ENCODE data around the gene DCAF11. TPM values are rescaled to one million over a fixed set of nuclear protein-coding genes. Genes with fewer than 3 reads are reported as not detected.
A peak's percentile ranks its signal among the peaks of the same experiment; 100 is the strongest.

Gene DCAF11
- polyA plus RNA-seq, 3 donors = 45.6 to 56.6 (median 48.8) TPM

DNA sequence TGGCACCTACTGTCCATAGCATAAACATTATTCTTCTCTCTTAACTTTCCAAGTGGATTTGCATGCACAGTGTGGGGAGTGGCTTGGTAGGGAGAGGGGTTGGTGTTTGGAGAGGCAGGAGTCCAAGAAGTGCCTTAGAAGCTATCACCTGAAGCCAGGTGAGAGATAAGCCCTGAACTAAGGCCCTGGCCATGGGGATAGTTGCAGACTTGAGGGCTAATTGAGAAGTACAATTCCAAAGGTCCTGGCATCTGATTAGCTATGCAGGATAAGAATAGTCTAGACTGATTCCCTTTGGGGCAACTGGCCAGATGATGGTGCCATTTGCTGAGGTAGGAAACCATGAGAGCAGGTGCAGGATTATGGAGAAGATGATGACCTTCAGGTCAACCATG is 22.5 kb upstream of the DCAF11 start:
- Histone ChIP-seq H4K20me1 (ENCODE audit: insufficient read depth, low read length) (peaks cover 8% of the 10 kb centered on the region), H3K4me3 (replicated peaks in 1 of 3; ENCODE audit: low read depth in 2 of 3, low read length in 3 of 3) (no peak overlapping the region), H3K27ac (ENCODE audit: low read depth in 1 of 2, low read length in 2 of 2) (peak overlapping the region in 1 of 2 donors; percentile 92), H3K27me3 (ENCODE audit: control insufficient read depth in 2 of 2, insufficient read depth in 2 of 2, low read length in 2 of 2) (no peaks in the 10 kb centered on the region), H3K9me3 (replicated peaks in 1 of 2; ENCODE audit: control insufficient read depth in 1 of 2, insufficient read depth in 1 of 2, low read length in 2 of 2) (no peaks in the 10 kb centered on the region), H3K9ac (ENCODE audit: insufficient read depth, low read length, poor library complexity, severe bottlenecking) (no peak overlapping the region), H2AFZ (ENCODE audit: insufficient read depth, low read depth, low read length, poor library complexity, severe bottlenecking) (peak overlapping the region; percentile 17), H3K4me2 (replicated peaks; ENCODE audit: extremely low read depth, low read length, poor library complexity, severe bottlenecking) (no peak overlapping the region), H3K4me1 (ENCODE audit: control insufficient read depth in 1 of 2, insufficient read depth in 2 of 2, low read length in 2 of 2) (peaks cover 36 to 48% of the 10 kb centered on the region in 2 donors), H3K36me3 (replicated peaks in 1 of 2; ENCODE audit: control insufficient read depth in 1 of 2, insufficient read depth in 2 of 2, low read length in 2 of 2) (peaks cover 0 to 4% of the 10 kb centered on the region in 2 donors), H3K79me2 (ENCODE audit: insufficient read depth, low read length) (peaks cover 30% of the 10 kb centered on the region)
- Mint-ChIP-seq H3K27me3 (ENCODE audit: low read depth in 3 of 3) (peaks cover 0 to 2% (median 0%) of the 10 kb centered on the region in 3 donors), H3K9me3 (peaks cover 0 to 3% (median 0%) of the 10 kb centered on the region in 7 donors), H3K4me1 (peaks cover 45% of the 10 kb centered on the region), H3K36me3 (peaks cover 7 to 8% of the 10 kb centered on the region in 2 donors), H3K4me3 (no peak overlapping the region), H3K27ac (peak overlapping the region in 4 of 7 donors; percentile 79 to 95 (median 87))
- DNase-seq = no peak
- no peak for TF ChIP-seq CTCF (IDR thresholded peaks at IDR 0.05)
- intact Hi-C loops (cut with micrococcal nuclease) = no loop called here

DNA sequence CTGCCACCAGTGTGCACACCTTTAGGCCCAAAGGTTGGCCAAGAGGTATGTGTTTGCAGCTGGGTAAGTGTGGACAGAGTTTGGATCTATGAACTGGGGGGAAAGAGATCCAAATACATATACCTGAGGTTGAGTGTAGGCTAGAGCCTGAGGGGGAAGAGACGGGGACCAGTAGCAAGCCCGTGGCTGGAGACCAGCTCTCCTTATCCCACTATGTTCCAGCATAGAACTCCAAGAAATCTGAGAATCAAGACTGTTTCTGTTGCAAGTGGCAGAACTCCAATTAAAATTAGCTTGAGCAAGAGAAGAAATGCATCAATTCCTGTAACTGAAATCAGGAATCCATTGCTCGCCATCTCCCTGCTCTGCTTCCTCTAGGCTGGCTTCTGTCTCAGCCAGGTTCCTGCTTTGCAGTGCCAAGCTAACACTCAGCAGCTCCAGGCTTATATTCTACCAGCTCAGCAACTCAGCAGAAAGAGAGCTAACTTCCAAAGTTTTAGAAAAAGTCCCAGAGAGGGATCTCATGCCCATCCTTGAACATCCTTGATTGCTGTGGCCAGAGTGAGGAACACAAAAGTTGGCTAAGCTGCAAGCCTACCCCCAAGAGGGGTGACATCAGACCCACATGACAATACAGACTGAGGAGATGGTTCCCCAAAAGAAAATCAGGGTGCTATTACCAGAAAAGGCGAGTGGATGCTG is 21.9 kb upstream of the DCAF11 start:
- Histone ChIP-seq H3K27me3 (ENCODE audit: control insufficient read depth in 2 of 2, insufficient read depth in 2 of 2, low read length in 2 of 2) (no peaks in the 10 kb centered on the region), H3K27ac (ENCODE audit: low read depth in 1 of 2, low read length in 2 of 2) (peak overlapping the region; percentile 68 to 92), H3K9me3 (replicated peaks in 1 of 2; ENCODE audit: control insufficient read depth in 1 of 2, insufficient read depth in 1 of 2, low read length in 2 of 2) (no peaks in the 10 kb centered on the region), H3K9ac (ENCODE audit: insufficient read depth, low read length, poor library complexity, severe bottlenecking) (peak overlapping the region; percentile 6), H3K4me1 (ENCODE audit: control insufficient read depth in 1 of 2, insufficient read depth in 2 of 2, low read length in 2 of 2) (peaks cover 36 to 48% of the 10 kb centered on the region in 2 donors), H2AFZ (ENCODE audit: insufficient read depth, low read depth, low read length, poor library complexity, severe bottlenecking) (no peak overlapping the region), H3K79me2 (ENCODE audit: insufficient read depth, low read length) (peaks cover 31% of the 10 kb centered on the region), H4K20me1 (ENCODE audit: insufficient read depth, low read length) (peaks cover 8% of the 10 kb centered on the region), H3K4me2 (replicated peaks; ENCODE audit: extremely low read depth, low read length, poor library complexity, severe bottlenecking) (peak overlapping the region; percentile 0), H3K4me3 (replicated peaks in 1 of 3; ENCODE audit: low read depth in 2 of 3, low read length in 3 of 3) (no peak overlapping the region), H3K36me3 (replicated peaks in 1 of 2; ENCODE audit: control insufficient read depth in 1 of 2, insufficient read depth in 2 of 2, low read length in 2 of 2) (peaks cover 0 to 5% of the 10 kb centered on the region in 2 donors)
- Mint-ChIP-seq H3K4me3 (peak overlapping the region in 1 of 2 donors; percentile 96), H3K27me3 (ENCODE audit: low read depth in 3 of 3) (peaks cover 0 to 2% (median 0%) of the 10 kb centered on the region in 3 donors), H3K36me3 (peaks cover 8 to 10% of the 10 kb centered on the region in 2 donors), H3K27ac (peak overlapping the region; percentile 85 to 95 (median 89)), H3K9me3 (peaks cover 0 to 3% (median 0%) of the 10 kb centered on the region in 7 donors), H3K4me1 (peaks cover 45% of the 10 kb centered on the region)
- TF ChIP-seq CTCF (IDR thresholded peaks at IDR 0.05) = no peak
- intact Hi-C loops (cut with micrococcal nuclease) = no loop called here
- DNase-seq = peak; percentile 56 to 73 (median 59)
- WGBS (ENCODE audit: insufficient coverage) = 50% methylated on average over 2 of the region's 4 CpGs
